Cortex of kidney (tissue), 1 donor: Measurements from ENCODE around the gene IKZF3.
"Not testable (repeated sequence)": the region's sequence is repeated elsewhere in the genome, so short reads cannot be mapped to it uniquely, and the experiment has no call there.

Experiments
- DNase-seq: peaks from one replicate; lab custom pipeline; 2025; lab: John Stamatoyannopoulos, UW

IKZF3 gene

GRCh38 chr17:39781031-39781860 lies 82.9 kb downstream of the IKZF3 start:
- no peak for DNase-seq

GRCh38 chr17:39777534-39778365 lies 86.4 kb downstream of the IKZF3 start:
- DNase-seq: no peak

- DNase-seq: no peak
Observed at GRCh38 chr17:39776252-39776651, 87.9 kb downstream of the IKZF3 start.

GRCh38 chr17:39775031-39775430 lies 89.1 kb downstream of the IKZF3 start:
- DNase-seq: no peak

GRCh38 chr17:39774047-39774446 lies 90.1 kb downstream of the IKZF3 start:
- DNase-seq: no peak

GRCh38 chr17:39772987-39773934 lies 90.9 kb downstream of the IKZF3 start:
- no peak for DNase-seq

- DNase-seq: no peak
Observed at GRCh38 chr17:39772415-39772814, 91.7 kb downstream of the IKZF3 start.

- DNase-seq: no peak
Observed at GRCh38 chr17:39769974-39770587, 94.0 kb downstream of the IKZF3 start.

- DNase-seq: no peak
Observed at GRCh38 chr17:39767147-39767546, 97.0 kb downstream of the IKZF3 start.

GRCh38 chr17:39765766-39766165 lies 98.3 kb downstream of the IKZF3 start:
- no peak for DNase-seq

GRCh38 chr17:39765175-39765574 lies 98.9 kb downstream of the IKZF3 start:
- DNase-seq: no peak

- not testable (repeated sequence) for DNase-seq
Observed at GRCh38 chr17:39764171-39764570, 99.9 kb downstream of the IKZF3 start.

GRCh38 chr17:39763051-39763820 lies 100.9 kb downstream of the IKZF3 start:
- DNase-seq: no peak

GRCh38 chr17:39761861-39762496 lies 102.1 kb downstream of the IKZF3 start:
- no peak for DNase-seq

- DNase-seq: no peak
Observed at GRCh38 chr17:39759204-39759603, 104.9 kb downstream of the IKZF3 start.

GRCh38 chr17:39757931-39758873 lies 105.9 kb downstream of the IKZF3 start:
- no peak for DNase-seq

GRCh38 chr17:39757176-39757662 lies 106.9 kb downstream of the IKZF3 start:
- DNase-seq: no peak

GRCh38 chr17:39756380-39757079 lies 107.6 kb downstream of the IKZF3 start:
- DNase-seq: no peak
